Activated naive CD4-positive, alpha-beta T cell treated with anti-CD3 and anti-CD28 coated beads, Interleukin-2, amount 50 U/mL, for 72 hours (primary cell): ENCODE results near the gene TOMT. TPM values are rescaled to one million over a fixed set of nuclear protein-coding genes. Genes with fewer than 3 reads are reported as not detected.

Experiments used
- ATAC-seq, 2 donors: fragments of 150-1000 bp; cut with Tn5 transposase; 2 replicates each; pipeline ENCODE4 v1.10.0; 2021; ENCODE audit warnings: mild to moderate bottlenecking in 2 of 2, moderate library complexity in 2 of 2
- DNase-seq, 2 donors: peaks; one replicate each; pipeline ENCODE4 v3.0.0; 2021 to 2022; ENCODE audit warnings: low spot score in 2 of 2
- H3K27ac Mint-ChIP-seq, 2 donors: one replicate each; pipeline ENCODE4 v1.8.0; 2022; ENCODE audit warnings: mild to moderate bottlenecking in 2 of 2, mixed read lengths in 2 of 2
- H3K36me3 Mint-ChIP-seq, 2 donors: one replicate each; pipeline ENCODE4 v1.8.0; 2022; ENCODE audit warnings: mixed read lengths in 2 of 2
- H3K9me3 Mint-ChIP-seq, 2 donors: one replicate each; pipeline ENCODE4 v1.8.0; 2022; ENCODE audit warnings: mixed read lengths in 2 of 2
- total RNA-seq, 2 donors: library from RNA; stranded (reverse); gene quantifications; one replicate each; pipeline ENCODE4 v1.2.3, GENCODE V29; 2022

The TOMT gene
- total RNA-seq, 2 donors from 2014 or later, result not detected

DNA sequence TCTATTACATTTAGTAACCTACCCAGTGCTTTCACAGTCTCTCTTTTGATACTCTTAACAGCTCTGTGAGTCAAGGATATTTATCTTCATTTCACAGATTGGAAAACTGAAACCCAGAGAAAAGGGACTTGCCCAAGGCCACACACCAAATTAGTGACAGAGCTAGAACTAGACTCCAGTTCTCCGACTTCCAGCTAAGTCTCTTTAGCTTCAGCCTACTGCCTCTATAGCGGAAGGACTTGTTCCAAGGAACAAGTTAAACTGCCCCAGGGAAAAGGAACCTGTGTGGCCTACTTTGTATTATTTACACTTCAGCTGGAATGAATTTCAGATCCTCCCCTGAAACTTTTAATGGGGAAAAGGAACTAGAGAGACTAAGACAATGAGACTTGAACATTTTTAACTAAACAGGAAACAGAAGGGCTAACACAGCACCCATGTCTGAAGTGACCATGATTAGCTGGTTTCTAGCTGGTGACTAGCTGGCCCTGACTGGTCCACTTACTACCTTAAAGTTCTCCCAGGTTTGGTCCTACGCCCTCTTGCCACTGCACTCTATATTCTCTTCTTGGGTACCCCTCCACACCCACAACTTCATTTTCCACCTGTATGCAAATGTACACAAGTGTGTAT lies 23.8 kb upstream of the TOMT start:
- Mint-ChIP-seq H3K27ac (peak overlapping the region; percentile 44 to 88), H3K36me3 (peaks cover 12 to 14% of the 10 kb centered on the region in 2 donors), H3K9me3 (no peaks in the 10 kb centered on the region)
- ATAC-seq (no peak), DNase-seq (no peak)

DNA sequence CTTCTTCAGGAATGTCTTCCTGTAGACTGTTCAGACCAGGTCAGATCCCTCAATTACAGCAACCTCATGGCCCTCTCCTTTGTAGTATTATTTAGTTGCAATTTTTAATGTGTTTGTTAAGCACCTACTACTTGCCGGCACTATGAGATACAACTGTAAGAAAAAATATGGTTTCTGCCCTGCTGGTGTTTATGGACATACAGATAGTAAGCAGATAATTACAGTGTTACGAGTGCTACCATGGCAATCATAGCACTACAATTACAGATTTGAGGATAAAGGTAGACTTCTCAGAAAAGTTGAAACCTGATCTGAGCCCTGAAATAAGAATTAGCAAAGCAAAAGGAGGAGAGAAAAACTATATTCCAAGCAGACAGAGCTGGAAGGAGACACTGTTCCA lies 22.3 kb upstream of the TOMT start:
- Mint-ChIP-seq H3K27ac (peak overlapping the region in 1 of 2 donors; percentile 88), H3K9me3 (no peaks in the 10 kb centered on the region), H3K36me3 (peaks cover 12 to 14% of the 10 kb centered on the region in 2 donors)
- ATAC-seq (no peak), DNase-seq (no peak)

DNA sequence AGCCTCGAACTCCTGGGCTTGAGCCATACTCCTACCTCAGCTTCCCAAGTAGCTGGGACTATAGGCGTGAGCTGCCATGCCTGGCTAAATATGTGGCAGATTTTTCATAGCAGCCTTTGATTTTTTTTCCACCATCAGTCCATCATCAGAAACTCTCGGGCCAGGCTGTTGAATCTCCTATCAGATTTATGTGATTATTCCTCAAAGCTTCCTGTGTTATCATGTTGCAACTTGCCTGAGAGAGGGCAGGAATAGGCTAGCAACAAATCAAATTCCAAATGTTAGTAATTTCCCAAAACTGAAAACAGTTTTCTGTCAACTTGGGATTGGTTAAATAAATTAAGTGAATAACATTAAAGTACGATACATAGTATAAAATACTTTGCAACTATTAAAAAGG lies 21.6 kb upstream of the TOMT start:
- no peaks in the 10 kb centered on the region for H3K9me3 Mint-ChIP-seq
- peaks cover 8 to 12% of the 10 kb centered on the region in 2 donors for H3K36me3 Mint-ChIP-seq
- DNase-seq, result no peak

DNA sequence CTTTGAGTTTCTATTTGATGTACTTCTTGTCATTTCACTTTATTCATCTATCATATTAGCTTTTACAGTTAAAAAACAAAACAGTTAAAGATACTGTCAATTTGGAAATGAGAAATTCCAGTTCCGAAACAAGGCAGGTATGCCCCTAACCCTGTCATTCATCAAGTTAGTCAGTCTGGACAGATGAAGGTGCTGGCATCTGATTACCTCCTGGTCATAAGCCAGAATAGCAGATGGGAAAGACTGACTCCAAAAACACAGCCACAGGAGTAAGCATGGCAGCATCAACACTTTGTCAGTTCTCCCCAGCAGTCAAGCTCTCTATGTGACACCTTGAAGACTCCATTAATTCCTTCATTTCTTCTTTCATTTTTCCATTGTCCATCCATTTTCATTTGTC lies 20.8 kb upstream of the TOMT start:
- Mint-ChIP-seq H3K27ac (no peak overlapping the region), H3K36me3 (peaks cover 5 to 10% of the 10 kb centered on the region in 2 donors), H3K9me3 (no peaks in the 10 kb centered on the region)
- no peak for DNase-seq
- ATAC-seq, result no peak

More for the DNA sequence above, 21.6 kb upstream of the TOMT start:
- no peak overlapping the region for H3K27ac Mint-ChIP-seq
- no peak for ATAC-seq

DNA sequence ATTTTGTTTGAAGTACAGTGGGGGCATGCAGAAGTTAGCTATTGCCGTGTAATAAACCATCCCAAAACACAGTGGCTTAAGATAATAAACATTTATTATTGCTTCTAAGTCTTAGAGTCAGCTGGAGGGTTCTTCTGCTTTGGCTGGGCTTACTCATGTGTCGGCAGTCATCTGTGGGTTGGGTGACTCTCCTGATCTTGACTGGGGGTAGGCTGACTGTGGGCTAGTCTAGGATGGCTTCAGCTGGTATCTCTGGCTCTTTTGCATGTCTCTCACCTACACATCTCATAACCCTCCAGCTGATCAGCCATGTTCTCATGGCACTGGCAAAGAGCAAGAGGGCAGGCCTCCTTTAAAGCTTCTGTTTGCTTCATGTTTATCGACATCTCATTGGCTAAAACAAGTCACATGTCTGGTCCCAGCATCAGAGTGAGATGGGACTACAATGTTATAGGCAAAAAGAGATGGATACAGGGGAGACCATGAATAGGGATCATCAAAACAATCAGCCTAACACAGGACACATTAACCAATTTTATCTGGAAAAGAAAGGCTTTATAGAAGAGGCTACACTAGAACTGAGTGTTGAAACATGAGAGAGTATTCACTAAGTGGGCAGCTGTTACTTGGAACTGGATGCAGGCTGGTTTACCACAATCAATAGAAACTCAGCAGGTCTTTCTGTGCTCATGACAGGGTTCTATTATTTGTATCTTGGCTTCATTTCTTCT lies 19.9 kb upstream of the TOMT start:
- H3K36me3 Mint-ChIP-seq, result peaks cover 0 to 2% of the 10 kb centered on the region in 2 donors
- no peak for DNase-seq
- H3K9me3 Mint-ChIP-seq, result no peaks in the 10 kb centered on the region
- no peak for ATAC-seq
- H3K27ac Mint-ChIP-seq, result no peak overlapping the region

DNA sequence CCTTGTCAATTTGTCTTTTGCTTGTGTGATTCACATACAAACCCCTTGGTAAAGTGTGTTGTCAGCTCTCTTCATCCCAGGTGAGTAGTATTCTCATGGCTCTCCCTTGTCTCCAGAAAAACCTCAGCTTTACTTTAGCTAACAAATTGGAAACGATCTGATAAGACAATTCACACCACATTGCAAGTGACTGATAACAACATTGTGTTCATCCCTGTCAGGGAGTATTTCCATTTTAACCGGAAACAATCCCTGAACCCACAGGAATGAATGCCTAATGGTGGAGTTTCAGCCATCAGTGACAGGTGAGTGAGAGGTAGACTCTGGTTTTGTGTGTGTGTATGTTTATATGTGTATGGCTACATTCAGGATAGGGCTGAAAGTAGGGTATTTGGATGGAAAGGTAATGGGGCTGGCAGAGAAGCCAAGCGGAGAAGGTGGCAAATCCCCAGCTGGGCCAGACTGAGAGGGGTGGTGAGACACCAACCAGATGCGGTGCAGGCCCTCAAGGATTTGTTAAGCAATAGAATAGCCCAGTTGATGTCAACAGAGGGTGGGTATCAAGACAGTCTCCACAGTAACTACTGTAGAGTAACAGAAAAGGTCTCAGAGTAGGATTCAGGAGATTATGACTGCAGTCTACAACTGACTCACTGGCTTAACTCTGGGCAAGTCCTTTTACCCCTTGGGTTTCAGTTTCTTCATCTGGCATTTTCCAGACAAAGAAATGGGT lies 17.5 kb upstream of the TOMT start:
- DNase-seq (no peak), ATAC-seq (peak; percentile 78 to 79)
- Mint-ChIP-seq H3K36me3 (no peaks in the 10 kb centered on the region), H3K9me3 (no peaks in the 10 kb centered on the region), H3K27ac (peak overlapping the region; percentile 40 to 81)

DNA sequence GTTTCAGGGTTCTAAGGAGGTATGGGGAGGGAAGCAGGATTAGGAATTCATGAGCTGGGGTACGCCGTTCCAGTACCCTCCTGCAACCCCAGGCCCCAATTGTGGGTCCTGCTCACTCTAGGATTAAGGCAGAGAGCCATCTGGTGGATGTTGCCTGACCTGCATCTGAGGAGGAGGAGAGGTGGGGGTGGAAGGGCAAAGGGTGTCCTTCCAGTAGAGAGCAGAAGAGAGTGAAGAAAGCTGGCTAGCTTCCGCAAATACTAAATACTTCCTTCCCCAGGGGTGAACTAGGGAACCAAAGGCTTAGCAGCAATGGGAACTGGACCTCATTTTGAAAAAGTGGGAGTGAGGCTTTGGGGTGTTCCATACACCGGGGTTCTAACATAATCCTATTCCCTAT lies 14.4 kb upstream of the TOMT start:
- no peaks in the 10 kb centered on the region for H3K9me3 Mint-ChIP-seq
- H3K36me3 Mint-ChIP-seq, result no peaks in the 10 kb centered on the region
- ATAC-seq (peak; percentile 82 to 86), DNase-seq (peak in 1 of 2 donors; percentile 67)
- H3K27ac Mint-ChIP-seq, result peak overlapping the region in 1 of 2 donors; percentile 13

DNA sequence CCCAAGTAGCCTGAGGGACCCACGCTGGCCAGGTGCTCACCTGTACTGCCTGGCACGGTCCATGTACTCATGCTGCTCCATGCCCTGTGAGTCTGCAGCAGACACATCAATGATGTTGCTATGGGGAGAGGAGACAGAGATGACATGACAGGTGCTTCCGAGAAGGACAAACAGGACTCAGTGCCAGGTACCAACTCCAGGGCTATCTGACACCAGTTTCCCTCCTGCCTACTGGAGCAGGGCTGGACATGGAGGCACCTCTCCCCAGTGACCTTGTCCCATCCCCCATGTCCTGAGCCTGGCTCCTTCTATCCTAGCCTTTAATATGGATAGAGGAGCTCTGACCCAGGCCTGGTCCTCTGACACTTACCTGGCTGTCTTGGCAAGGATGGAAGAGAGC lies 7.0 kb upstream of the TOMT start:
- peaks cover 12 to 21% of the 10 kb centered on the region in 2 donors for H3K36me3 Mint-ChIP-seq

DNA sequence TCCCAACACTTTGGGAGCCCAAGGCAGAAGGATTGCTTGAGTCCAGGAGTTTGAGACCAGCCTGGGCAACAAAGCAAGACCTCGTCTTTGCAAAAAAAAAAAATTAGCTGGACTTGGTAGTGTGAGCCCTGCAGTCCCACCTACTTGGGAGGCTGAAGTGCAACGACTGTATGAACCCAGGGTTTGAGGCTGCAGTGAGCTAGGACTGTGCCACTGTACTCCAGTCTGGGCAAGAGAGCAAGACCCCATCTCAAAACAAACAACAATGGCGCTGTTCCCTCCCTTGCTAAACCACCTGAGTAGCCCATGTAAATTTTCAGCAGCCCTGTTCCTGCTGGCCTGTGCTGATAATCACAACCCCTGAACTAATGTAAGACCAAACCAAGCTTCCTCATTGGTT lies 5.7 kb upstream of the TOMT start:
- Mint-ChIP-seq H3K9me3 (peaks cover 0 to 4% of the 10 kb centered on the region in 2 donors), H3K36me3 (peaks cover 12 to 21% of the 10 kb centered on the region in 2 donors), H3K27ac (peak overlapping the region; percentile 50 to 90)
- ATAC-seq (no peak), DNase-seq (no peak)

More for the DNA sequence above, 7.0 kb upstream of the TOMT start:
- Mint-ChIP-seq H3K9me3 (no peaks in the 10 kb centered on the region), H3K27ac (no peak overlapping the region)
- DNase-seq (no peak), ATAC-seq (no peak)

DNA sequence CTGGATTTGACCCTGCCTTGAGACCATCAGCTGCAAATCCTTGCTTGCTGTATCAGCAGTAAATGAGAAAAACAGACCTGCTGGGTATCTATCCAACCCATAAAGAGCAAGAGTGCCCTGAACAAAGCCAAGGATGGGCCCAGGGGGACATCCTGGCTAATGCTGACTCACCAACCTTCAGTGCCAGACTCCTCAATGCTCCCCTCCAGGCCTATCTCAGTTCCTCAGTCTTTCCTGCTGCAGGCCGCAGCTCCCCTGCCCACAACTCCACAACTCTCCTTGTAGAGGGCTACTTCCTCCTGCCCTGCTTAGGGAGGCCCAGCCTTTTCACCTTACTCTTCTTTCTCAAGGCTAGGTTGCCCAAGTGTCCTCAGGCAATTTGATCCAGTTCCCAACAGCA lies 5.3 kb upstream of the TOMT start:
- Mint-ChIP-seq H3K27ac (peak overlapping the region; percentile 90 to 98), H3K36me3 (peaks cover 12 to 21% of the 10 kb centered on the region in 2 donors), H3K9me3 (peaks cover 0 to 4% of the 10 kb centered on the region in 2 donors)
- DNase-seq (no peak), ATAC-seq (no peak)

DNA sequence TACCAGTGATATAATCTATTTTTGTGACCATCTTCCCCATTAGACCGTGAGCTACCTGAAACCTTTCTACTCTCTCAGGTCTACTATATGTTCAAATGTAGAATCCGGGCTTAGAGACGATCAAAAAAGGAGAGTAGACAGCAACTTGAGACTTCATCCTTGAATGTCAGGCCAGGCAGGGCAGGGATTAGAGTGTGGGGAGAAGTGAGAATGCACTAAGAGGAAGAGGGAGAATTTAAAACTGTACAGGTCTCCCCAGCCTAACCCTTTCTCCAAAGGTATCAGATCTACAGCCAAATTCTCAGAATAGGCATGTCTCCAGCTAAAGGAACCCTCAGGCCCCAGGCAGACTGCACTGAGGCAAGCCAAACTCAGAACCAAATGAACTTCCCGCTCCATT lies 3.6 kb upstream of the TOMT start:
- Mint-ChIP-seq H3K36me3 (peaks cover 12 to 21% of the 10 kb centered on the region in 2 donors), H3K9me3 (peaks cover 0 to 4% of the 10 kb centered on the region in 2 donors), H3K27ac (peak overlapping the region; percentile 90 to 98)
- no peak for DNase-seq
- no peak for ATAC-seq

DNA sequence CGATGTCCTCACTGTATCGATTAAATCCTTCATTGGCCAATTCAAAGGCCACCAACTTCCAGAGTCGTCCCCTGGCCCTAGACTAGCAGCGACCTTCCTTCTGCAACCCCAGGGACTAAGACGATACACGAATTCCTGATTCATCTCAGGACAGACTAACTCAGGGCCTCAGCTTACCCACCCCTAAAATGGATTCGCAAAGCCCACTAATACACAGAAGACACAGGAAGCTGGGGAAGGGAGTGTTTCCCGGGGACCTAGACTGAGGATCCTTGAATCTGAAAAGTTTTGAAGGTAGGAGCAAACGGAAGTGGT lies 3.1 kb upstream of the TOMT start:
- ATAC-seq, result peak; percentile 2 to 28
- Mint-ChIP-seq H3K36me3 (peaks cover 12 to 21% of the 10 kb centered on the region in 2 donors), H3K27ac (peak overlapping the region; percentile 90 to 98), H3K9me3 (peaks cover 0 to 4% of the 10 kb centered on the region in 2 donors)
- DNase-seq, result no peak

DNA sequence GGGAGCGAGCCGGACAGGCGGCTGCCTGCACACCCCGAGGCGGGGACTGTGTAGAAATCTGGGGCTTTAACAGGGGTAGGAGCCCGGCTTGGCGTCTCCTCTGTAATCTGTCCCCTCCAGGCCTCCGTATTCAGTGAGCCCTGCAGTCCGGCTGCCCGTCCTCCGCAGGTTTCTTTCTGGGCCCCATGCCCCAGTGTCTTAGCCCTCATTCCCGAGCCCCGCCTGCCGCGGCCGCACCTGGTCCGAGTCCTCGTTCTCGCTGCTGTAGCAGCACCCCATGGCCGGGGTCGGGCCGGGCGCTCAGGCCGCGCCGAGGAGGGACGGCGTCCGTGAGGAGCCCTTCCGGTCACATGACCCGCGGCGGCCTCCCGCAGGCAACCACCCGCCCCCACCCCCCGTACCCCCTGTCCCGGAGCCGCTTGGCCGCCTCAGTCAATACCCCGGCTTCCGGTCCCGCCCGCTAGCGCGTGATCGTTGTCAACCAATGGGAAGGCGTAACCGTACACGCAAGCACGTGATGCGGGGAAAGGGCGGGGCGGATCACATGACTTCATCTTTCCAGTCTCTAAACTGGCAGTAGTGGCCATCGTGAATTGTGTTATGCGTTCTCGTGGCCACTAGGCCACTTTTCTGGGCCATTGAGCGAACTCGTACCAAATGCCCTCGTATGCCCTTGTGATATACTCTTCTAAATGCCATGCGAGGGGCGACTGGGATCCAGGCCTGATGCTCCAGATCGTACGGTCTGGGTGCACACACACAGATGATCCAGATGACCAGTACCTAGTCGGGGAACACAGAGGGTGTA lies 2.6 kb upstream of the TOMT start, which contains the start of gene LAMTOR1:
Gene LAMTOR1, minus strand, starts transcription at position 352 of the 808 bp plus-strand sequence. Its CDS starts 73 bp downstream, at position 279.
- ATAC-seq, result peak; percentile 98 to 99
- peak; percentile 95 to 98 for DNase-seq
- peaks cover 12 to 21% of the 10 kb centered on the region in 2 donors for H3K36me3 Mint-ChIP-seq
- H3K9me3 Mint-ChIP-seq, result peaks cover 0 to 4% of the 10 kb centered on the region in 2 donors
- H3K27ac Mint-ChIP-seq, result peak within 1 kb of the TSS; percentile 90 to 98

DNA sequence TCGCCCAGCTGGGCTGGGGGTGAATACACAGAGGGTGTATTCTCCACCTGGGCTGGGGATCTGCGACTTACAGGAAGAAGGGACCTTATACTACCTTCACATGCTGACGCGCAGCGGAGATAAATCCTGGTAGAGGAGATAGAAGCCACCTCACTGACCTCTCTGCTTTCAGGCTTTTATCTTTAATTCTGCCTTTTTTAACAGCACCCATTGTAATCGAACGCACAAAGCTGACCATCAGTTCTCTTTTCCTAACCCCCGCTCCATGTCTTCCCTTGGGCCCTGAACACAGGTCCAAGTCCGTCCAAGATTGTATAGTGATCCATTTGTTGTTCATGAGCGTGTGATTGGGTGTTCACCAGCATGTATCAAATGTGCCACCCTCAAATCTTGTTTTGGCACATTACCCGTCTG lies 2.0 kb upstream of the TOMT start:
- ATAC-seq (no peak), DNase-seq (no peak)
- H3K36me3 Mint-ChIP-seq, result peaks cover 12 to 21% of the 10 kb centered on the region in 2 donors
- H3K9me3 Mint-ChIP-seq, result peaks cover 0 to 4% of the 10 kb centered on the region in 2 donors
- H3K27ac Mint-ChIP-seq, result peak overlapping the region; percentile 90 to 98

DNA sequence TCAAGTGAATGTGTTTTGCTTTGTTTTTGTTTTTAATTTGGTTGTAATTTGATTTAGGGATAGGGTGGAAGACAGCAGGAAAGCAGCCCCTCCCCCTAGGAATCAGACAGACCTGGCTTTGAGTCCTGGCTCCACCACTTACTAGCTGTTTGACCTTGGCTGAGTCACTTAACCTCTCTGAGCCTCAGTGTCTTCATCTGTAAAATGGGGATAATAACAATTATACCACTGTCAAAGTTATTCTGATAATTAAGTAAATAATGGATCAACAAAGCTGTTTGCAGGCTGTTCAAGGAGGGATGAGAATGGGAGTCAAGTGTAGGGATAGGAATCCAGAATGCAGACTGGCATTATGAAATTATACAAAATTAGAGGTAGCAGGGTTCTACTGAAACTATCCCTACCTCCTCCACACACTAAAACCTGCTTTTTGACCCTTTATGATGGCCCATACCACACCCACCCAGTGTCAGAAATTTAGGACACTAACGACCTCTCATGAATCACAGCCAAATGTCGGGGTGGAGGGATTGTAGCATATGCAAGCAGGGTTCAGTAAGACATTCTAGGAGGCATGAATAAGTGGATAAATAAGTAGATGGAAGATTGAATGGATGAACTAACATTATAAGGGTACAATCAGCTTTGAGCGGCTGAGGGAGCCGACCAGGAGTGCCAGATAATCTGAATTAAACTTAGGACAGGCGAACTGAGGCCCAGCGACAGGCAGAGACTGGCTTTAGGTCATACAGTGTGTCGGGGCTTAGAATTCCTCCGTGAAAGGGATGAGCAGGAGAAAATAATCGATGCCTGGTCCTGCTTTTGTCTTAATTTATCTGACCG lies 5.8 kb downstream of the TOMT start:
- peaks cover 4 to 13% of the 10 kb centered on the region in 2 donors for H3K9me3 Mint-ChIP-seq
- peak overlapping the region; percentile 97 to 100 for H3K27ac Mint-ChIP-seq
- H3K36me3 Mint-ChIP-seq, result peaks cover 12 to 14% of the 10 kb centered on the region in 2 donors
- ATAC-seq, result no peak
- no peak for DNase-seq
